DMS153 treated with DMSO at 0.1 percent for 48 hours (cell line): ENCODE measurements around the gene HOXD9.

Source experiments
- DNase-seq: peaks from one replicate; lab custom pipeline; 2025; ENCODE audit not compliant: unreplicated experiment; lab: John Stamatoyannopoulos, UW

HOXD9 gene

GRCh38 chr2:176085861-176086771, 36.4 kb upstream of the HOXD9 start:
- DNase-seq: no peak

DNA sequence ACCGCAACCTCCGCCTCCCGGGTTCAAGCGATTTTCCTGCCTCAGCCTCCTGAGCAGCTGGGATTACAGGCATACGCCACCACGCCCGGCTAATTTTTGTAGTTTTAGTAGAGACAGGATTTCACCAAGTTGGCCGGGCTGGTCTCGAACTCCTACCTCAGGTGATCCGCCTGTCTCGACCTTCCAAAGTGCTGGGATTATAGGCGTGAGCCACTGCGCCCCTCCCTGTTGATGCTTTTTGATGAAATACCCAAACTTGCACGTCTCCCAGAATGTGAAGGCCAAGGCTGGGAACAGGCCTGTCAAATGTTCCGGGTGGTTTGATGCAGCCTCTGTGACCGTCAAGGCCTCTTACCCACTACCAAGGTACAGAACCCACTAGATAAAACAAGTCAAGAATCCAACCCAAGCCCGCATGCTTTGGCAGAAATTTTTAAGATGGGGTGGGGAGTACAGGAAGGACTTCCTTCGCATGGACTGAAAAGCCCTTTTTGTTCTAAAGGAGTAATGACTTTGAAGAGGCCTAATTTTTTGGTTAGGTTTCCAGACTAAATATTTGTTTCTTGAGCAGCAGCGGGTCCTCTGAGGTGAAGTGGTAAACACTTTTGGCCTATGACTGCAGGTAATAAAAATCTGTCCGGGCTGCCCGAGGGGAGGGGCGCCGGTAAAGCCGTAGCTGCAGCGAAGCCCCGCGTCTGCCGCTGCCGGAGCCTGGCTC, 35.0 kb upstream of the HOXD9 start:
- no peak for DNase-seq

DNA sequence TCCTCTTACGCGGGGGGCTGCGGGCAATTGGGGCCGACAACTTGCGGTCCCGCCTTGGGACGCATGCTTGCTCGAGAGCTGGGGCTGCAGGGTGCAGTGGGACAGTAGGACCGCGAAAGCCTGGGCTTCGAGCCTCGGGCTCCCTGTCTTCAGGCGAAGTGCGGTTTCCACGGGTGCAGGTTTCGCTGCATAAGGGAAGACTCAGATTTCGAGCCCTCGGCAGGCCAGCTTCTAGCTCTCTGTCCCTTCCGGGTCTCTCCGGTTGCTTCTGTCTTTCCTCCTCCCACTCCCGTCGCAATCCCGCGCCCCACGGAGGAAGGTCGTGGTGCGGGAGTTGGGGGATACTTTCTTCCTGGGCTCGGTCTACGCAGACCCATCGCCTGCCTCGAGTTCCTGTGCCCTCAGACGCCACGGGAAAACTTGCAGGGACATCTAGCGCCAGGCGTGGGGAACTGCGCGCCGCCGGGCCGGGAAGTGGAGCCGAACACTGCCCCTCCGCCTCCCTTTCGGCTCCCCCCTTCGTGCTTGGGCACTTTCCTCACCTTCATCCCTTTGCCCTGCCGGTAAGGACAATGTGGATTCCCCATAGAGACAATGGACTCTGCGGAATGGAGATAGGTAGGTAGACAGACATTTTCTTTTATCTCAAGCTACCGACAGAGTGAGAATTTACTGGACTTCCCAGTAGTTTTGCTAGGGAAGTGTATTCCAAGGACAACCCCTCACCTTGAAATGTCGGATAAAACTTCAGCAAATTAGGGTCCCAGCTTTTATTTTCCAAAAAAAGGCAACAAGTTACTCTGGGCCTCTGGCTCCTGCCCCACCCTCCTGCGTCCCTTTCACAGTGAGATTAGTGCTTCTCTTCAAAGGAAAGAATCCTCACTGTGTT, 34.2 kb upstream of the HOXD9 start:
- DNase-seq: no peak

- DNase-seq: no peak
These were observed 33.3 kb upstream of the HOXD9 start for GRCh38 chr2:176088937-176089842.

DNA sequence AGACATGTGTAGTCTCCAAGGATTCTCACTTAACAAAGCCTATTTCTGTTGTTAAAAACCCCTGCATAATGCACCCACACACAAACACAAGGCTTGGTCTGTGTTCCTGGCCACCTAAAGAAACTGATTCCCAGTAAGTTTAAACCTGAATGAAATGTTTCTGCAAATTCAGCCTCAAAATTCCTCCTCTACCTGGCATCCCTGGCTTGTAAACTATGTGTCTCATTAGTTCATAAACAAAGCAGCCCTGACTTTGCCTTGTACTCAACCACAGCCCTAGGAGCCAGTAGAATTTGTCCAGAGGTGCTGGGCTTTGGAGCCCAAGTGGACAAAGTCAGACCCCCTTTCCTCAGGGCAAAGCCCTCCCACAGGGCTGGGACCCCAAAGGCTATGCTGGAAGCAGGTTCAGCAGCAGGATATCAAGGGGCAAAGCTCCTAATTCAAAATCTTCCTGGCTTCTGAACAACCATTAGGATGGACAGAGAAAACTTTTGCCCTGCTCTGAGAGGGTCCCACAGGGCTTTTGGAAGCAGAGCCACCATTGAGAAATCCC, 32.6 kb upstream of the HOXD9 start:
- no peak for DNase-seq

DNA sequence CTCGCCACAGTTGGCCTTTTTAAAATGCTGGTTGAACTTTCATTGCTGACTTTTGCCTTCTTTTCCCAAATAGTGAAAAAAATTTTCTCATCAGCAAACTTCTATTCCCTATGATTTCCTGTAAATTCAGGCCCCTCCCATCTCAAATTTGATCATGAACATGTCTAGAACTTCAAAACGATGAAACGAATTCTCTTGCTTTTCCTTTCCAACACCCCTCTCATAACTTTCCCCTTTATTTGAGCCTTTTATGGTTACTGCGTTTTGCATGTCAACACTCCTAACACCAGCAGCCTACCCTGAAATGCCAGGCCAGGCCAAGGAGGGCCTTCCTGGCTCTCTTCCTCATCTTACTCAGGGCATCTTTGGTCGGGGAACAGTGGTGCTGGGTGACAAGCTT, 31.7 kb upstream of the HOXD9 start:
- DNase-seq: no peak

DNA sequence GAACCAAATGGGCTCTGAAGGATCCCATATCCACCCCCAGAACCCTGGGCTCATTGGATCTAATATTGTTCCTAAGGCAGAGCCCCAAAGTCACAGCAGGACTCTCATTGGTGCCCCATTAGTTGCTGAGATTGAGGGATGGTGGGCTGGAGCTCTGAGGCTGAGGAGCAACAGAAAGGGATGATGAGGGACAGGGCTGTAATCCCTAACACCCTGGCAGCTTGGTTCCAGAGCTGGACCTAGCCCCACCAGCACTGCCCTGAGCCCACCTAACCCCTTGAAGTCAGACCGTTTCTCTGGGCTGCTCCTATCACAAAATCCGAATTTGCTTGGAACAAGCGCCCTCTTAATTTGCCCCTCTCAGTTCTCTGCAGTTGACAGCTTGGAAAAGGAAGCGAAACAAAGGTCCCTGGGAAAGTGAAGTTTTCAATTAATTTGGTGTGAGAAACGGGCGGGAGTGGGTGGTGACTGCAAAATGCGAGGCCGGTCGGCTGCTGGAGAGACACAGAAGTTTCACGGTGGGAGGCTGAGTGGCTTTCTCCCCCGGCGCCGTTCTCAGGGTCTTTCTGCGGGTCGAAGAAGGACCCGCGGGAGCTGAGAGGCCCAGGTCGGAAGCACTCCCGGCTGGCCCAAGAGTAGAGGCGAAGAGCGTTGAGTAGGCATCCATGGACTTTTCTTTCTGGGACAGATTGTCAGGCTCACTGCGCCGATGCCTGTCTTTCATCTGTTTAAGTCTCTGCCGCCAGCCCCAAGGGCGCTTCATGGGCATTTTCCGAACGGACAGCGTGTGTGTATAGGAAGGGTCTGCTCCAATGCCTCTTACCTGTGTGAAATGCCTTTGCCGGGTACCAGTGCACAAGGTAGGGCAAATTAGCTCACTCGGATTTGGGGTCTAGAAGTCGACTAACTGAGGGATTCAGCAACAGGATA, 30.9 kb upstream of the HOXD9 start:
- DNase-seq: no peak

DNA sequence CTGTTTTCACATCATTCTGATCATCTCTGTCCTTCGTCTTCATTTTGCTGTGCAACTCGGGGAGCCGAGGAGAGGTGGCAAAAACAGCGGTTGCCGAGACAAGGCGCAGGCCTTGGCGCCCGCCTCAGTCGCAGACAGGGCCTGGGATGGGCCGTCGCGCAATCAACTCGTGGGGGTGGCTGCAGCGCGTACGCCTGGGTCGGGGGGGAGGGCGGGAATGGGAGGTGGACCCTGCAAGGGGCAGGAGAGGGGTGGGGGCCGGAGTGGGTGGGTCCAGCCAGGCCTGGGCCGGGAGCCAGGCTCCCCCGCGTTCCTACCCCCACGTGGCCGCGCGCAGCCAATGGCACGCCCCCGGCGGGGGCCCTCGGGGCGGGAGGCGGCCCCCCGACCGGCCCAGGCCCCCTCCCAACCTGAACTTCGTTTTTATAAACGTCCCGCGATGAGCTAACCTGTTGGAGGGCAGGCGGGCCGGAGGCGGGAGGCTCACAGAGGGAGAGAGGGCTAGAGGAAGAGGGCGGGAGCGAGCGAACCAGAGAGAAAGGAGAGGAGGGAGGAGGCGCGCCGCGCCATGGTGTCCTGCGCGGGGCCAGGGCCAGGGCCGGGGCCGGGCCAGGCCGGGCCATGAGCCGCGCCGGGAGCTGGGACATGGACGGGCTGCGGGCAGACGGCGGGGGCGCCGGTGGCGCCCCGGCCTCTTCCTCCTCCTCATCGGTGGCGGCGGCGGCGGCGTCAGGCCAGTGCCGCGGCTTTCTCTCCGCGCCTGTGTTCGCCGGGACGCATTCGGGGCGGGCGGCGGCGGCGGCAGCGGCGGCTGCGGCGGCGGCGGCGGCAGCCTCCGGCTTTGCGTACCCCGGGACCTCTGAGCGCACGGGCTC, 30.0 kb upstream of the HOXD9 start, which contains the start of gene HOXD13:
Gene HOXD13, plus strand, starts transcription at position 452 of the 875 bp plus-strand sequence. Its CDS starts 170 bp downstream, at position 622.
- no peak for DNase-seq

GRCh38 chr2:176093145-176093897, 29.2 kb upstream of the HOXD9 start:
- DNase-seq: no peak

DNA sequence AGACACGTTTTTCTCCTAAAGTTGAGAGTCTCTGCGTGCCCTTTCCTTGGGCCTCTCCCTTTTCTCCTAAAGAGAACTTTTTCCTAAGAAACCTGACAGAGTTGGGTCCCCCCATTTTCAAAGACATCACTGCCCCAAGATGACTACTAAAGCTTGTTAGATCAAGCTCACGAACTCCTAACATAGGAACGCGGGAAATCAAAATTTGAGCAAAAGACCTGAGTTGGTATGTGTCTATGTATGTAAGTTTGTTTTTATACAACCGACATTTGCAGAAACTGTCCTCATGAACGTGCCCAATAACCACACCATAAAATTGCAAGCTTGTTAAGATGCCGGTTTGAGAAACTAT, 28.6 kb upstream of the HOXD9 start:
- DNase-seq: no peak

DNA sequence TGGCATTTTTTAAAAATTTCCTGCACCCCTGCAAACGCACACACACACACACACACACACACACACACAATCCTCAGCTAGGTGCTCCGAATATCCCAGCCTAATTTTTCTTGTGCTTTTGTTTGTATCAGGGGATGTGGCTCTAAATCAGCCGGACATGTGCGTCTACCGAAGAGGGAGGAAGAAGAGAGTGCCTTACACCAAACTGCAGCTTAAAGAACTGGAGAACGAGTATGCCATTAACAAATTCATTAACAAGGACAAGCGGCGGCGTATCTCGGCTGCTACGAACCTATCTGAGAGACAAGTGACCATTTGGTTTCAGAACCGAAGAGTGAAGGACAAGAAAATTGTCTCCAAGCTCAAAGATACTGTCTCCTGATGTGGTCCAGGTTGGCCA, 28.2 kb upstream of the HOXD9 start:
- DNase-seq: no peak

DNA sequence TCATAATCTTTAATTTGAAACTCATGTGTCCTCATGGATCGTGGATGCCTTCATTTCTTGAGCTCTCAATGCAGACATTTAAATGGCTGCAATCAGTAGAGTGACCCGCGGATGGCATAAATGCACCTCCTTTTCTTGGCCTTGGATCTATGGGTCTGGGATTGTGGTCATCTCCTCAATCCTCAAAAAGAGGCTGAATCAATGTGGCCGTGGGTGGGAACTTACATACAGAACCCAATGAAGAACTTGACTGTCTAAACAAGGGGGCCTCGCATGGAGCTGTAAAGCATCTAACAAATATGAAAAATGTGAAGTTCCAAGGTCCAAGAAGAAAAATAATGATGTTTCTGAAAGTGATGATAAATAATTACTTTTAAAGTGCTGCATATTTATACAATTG, 27.1 kb upstream of the HOXD9 start:
- no peak for DNase-seq

DNA sequence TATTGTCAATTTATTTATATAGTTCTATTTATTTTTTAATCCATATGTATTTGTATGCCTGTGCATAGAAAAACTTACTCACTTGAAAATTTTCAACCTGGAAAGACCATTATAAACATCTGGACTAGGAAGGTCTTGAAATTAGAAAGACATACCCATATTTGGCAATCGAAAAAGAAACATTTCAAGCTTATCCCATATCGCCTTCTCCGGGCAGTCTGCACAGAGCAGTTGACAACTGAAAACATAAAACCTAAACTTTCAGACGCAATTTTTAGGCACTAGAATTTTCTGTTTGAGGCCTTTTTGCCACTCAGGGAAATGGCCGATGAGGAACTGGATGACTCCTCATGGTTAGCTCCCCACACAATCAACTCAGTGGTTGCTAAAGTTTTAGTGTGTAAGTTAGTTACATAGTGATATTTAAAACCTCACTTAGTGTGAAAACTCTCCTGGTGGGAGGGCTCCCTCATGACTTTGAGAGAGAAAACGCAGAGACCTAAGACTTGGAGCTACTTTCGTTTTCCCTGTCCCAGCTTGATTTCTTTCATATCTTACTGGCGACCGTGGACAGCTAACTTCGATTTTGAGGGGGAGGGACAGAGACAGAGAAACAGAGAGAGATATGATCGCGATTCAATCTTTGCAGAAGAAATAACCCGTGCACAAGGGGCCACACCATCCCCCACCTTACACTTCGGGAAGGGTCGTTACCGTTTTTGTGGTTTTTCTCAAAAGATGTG, 26.1 kb upstream of the HOXD9 start:
- DNase-seq: no peak

- peak; percentile 95 for DNase-seq
These were observed 25.3 kb upstream of the HOXD9 start for GRCh38 chr2:176096986-176097819.

GRCh38 chr2:176097820-176098365, 24.6 kb upstream of the HOXD9 start:
- no peak for DNase-seq
